H1 (cell line): Measurements from ENCODE around the gene C21orf91. TPM values are rescaled to one million over a fixed set of nuclear protein-coding genes. Genes with fewer than 3 reads are reported as not detected.

Source experiments
- CTCF ChIA-PET: fragments of 300-600 bp; sonication (Branson Sonifier 250); formaldehyde crosslinking; loops from one replicate; lab custom pipeline; 2021; ENCODE audit not compliant: partially characterized antibody; lab: Charles Lee
- POLR2A ChIA-PET: fragments of 300-600 bp; sonication (Branson Sonifier 250); formaldehyde crosslinking; loops from one replicate; lab custom pipeline; 2021; ENCODE audit warnings: inconsistent platforms; ENCODE audit not compliant: partially characterized antibody; lab: Charles Lee
- DNase-seq, 2 experiments: peaks; one replicate each; pipeline versions ENCODE4 v3.0.0 to v3.0.0-alpha.2; 2010 to 2022; ENCODE audit warnings: low spot score in 2 of 2, low read depth in 1 of 2, mixed read lengths in 1 of 2
- FAIRE-seq: peaks from 2 replicates; lab custom pipeline; 2011; peaks lifted over from hg19 to GRCh38; lab: Jason Lieb, UNC
- H2AFZ ChIP-seq: 2 replicates; pipeline ENCODE4 v1.8.1; 2012; ENCODE audit warnings: low read length, inconsistent platforms
- H2AK5ac ChIP-seq: 2 replicates; pipeline ENCODE4 v1.6.1; 2013; ENCODE audit warnings: low read depth, low read length
- H2BK120ac ChIP-seq: replicated peaks from 2 replicates; pipeline ENCODE3; 2013; ENCODE audit warnings: low read depth, low read length, inconsistent platforms
- H2BK12ac ChIP-seq: 2 replicates; pipeline ENCODE4 v1.6.1; 2013; ENCODE audit warnings: low read depth, low read length
- H2BK15ac ChIP-seq: 2 replicates; pipeline ENCODE4 v1.6.1; 2013; ENCODE audit warnings: low read length
- H2BK20ac ChIP-seq: 2 replicates; pipeline ENCODE4 v1.6.1; 2013; ENCODE audit warnings: low read length
- H2BK5ac ChIP-seq: 2 replicates; pipeline ENCODE4 v1.6.1; 2013; ENCODE audit warnings: low read depth, low read length
- H3K14ac ChIP-seq: 2 replicates; pipeline ENCODE4 v1.6.1; 2013; ENCODE audit warnings: inconsistent platforms; ENCODE audit not compliant: insufficient read length
- H3K18ac ChIP-seq: 2 replicates; pipeline ENCODE4 v1.6.1; 2013; ENCODE audit warnings: low read length; ENCODE audit errors: extremely low read depth
- H3K23ac ChIP-seq: 2 replicates; pipeline ENCODE4 v1.6.1; 2013; ENCODE audit warnings: inconsistent platforms; ENCODE audit not compliant: insufficient read length
- H3K23me2 ChIP-seq: 2 replicates; pipeline ENCODE4 v1.6.1; 2013; ENCODE audit warnings: low read depth, low read length
- H3K27ac ChIP-seq: 2 replicates; pipeline ENCODE4 v1.6.1; 2011; ENCODE audit warnings: low read depth, low read length, inconsistent platforms
- H3K27me3 ChIP-seq, 4 experiments: replicated peaks in 1 of 4; 1 replicate in 1 of 4; 2 replicates in 3 of 4; pipeline versions ENCODE4 v1.6.1 to v1.8.1; 2011 to 2013; ENCODE audit warnings: low read length in 3 of 4, mild to moderate bottlenecking in 3 of 4, inconsistent platforms in 2 of 4, mixed read lengths in 2 of 4, moderate library complexity in 1 of 4; ENCODE audit not compliant: control insufficient read depth in 3 of 4, insufficient read depth in 3 of 4; ENCODE audit errors: extremely low read depth in 1 of 4
- H3K36me3 ChIP-seq, 4 experiments: 2 replicates each; pipeline versions ENCODE4 v1.6.1 to v1.8.1; 2011 to 2013; ENCODE audit warnings: mild to moderate bottlenecking in 4 of 4, low read length in 3 of 4, moderate library complexity in 2 of 4, control low read depth in 1 of 4, inconsistent platforms in 1 of 4; ENCODE audit not compliant: insufficient read depth in 4 of 4, control insufficient read depth in 2 of 4
- H3K4ac ChIP-seq: replicated peaks from 2 replicates; pipeline ENCODE3; 2013; ENCODE audit warnings: low read length, low read depth, mixed read lengths, inconsistent platforms; ENCODE audit not compliant: insufficient read length
- H3K4me1 ChIP-seq, 4 experiments: replicated peaks in 1 of 4; 1 replicate in 1 of 4; 2 replicates in 3 of 4; pipeline versions ENCODE4 v1.6.1 to v1.8.1; 2011 to 2013; ENCODE audit warnings: low read length in 3 of 4, inconsistent platforms in 2 of 4, mixed read lengths in 1 of 4; ENCODE audit not compliant: insufficient read depth in 4 of 4, control insufficient read depth in 3 of 4
- H3K4me2 ChIP-seq, 2 experiments: 2 replicates each; pipeline versions ENCODE4 v1.6.1 to v1.8.1; 2011 to 2013; ENCODE audit warnings: low read depth in 2 of 2, low read length in 2 of 2, control low read depth in 1 of 2, inconsistent platforms in 1 of 2, mild to moderate bottlenecking in 1 of 2; ENCODE audit not compliant: insufficient read depth in 1 of 2
- H3K4me3 ChIP-seq, 4 experiments: fragments of 200-600, 300-600 bp in 1 of 4; sonication (generic), shearing (Covaris generic), sonication (Bioruptor Twin) in 1 of 4; 2 replicates each; pipeline versions ENCODE4 v1.5.1 to v1.8.1; 2011 to 2016; ENCODE audit warnings: low read length in 4 of 4, low read depth in 3 of 4, control low read depth in 2 of 4, inconsistent platforms in 2 of 4, mild to moderate bottlenecking in 2 of 4, mixed read lengths in 1 of 4, moderate library complexity in 1 of 4; ENCODE audit not compliant: insufficient read depth in 2 of 4; ENCODE audit errors: extremely low read depth in 1 of 4
- H3K56ac ChIP-seq: replicated peaks from 2 replicates; pipeline ENCODE3; 2013; ENCODE audit warnings: low read depth, mild to moderate bottlenecking, mixed read lengths, low read length, inconsistent platforms; ENCODE audit not compliant: insufficient read length
- H3K79me1 ChIP-seq: 2 replicates; pipeline ENCODE4 v1.6.1; 2013; ENCODE audit warnings: low read depth, low read length, control low read depth
- H3K79me2 ChIP-seq, 2 experiments: 2 replicates each; pipeline versions ENCODE4 v1.6.1 to v1.8.1; 2012 to 2013; ENCODE audit warnings: low read length in 2 of 2, mild to moderate bottlenecking in 2 of 2, inconsistent platforms in 1 of 2; ENCODE audit not compliant: insufficient read depth in 2 of 2, control insufficient read depth in 1 of 2
- H3K9ac ChIP-seq, 4 experiments: replicated peaks in 1 of 4; 1 replicate in 1 of 4; 2 replicates in 3 of 4; pipeline versions ENCODE4 v1.6.1 to v1.8.1; 2011 to 2013; ENCODE audit warnings: low read depth in 3 of 4, low read length in 3 of 4, control low read depth in 2 of 4, mild to moderate bottlenecking in 2 of 4, moderate library complexity in 2 of 4, inconsistent platforms in 1 of 4; ENCODE audit errors: extremely low read depth in 1 of 4
- H3K9me3 ChIP-seq, 2 experiments: 2 replicates each; pipeline versions ENCODE4 v1.6.1 to v1.8.1; 2012 to 2013; ENCODE audit warnings: mild to moderate bottlenecking in 2 of 2, moderate library complexity in 2 of 2, control low read depth in 1 of 2, inconsistent platforms in 1 of 2, low read depth in 1 of 2, low read length in 1 of 2, mixed read lengths in 1 of 2; ENCODE audit not compliant: insufficient read depth in 2 of 2
- H4K20me1 ChIP-seq, 2 experiments: replicated peaks in 1 of 2; 2 replicates each; pipeline versions ENCODE3 to v1.8.1; 2011 to 2013; ENCODE audit warnings: inconsistent platforms in 2 of 2, low read length in 2 of 2, mild to moderate bottlenecking in 1 of 2; ENCODE audit not compliant: insufficient read depth in 2 of 2, control insufficient read depth in 1 of 2
- H4K5ac ChIP-seq: 2 replicates; pipeline ENCODE4 v1.6.1; 2013; ENCODE audit warnings: low read length, low read depth, mixed read lengths, inconsistent platforms; ENCODE audit not compliant: insufficient read length
- H4K8ac ChIP-seq: 2 replicates; pipeline ENCODE4 v1.8.0; 2013; ENCODE audit warnings: mild to moderate bottlenecking, moderate library complexity, low read length, inconsistent platforms; ENCODE audit not compliant: insufficient read depth; ENCODE audit errors: extremely low read depth
- H4K91ac ChIP-seq: replicated peaks from 2 replicates; pipeline ENCODE3; 2013; ENCODE audit warnings: low read length, mixed read lengths, inconsistent platforms; ENCODE audit not compliant: insufficient read length
- JUND ChIP-seq: IDR thresholded peaks from 2 replicates; pipeline ENCODE4 v1.6.1; 2011; ENCODE audit warnings: mild to moderate bottlenecking, improper control_type of control experiment, low read length
- WGBS, 2 experiments: shearing (Covaris generic) in 1 of 2; methylation state at CpG; one replicate each; pipeline versions ENCODE4 v1.1.6 to v1.1.7; 2013 to 2015; ENCODE audit warnings: low lambda C conversion rate in 2 of 2, mixed read lengths in 2 of 2, inconsistent platforms in 1 of 2, low coverage in 1 of 2, missing lambda C conversion rate in 1 of 2; ENCODE audit not compliant: insufficient replicate concordance in 2 of 2, insufficient coverage in 1 of 2, insufficient read length in 1 of 2; ENCODE audit errors: extremely low coverage in 1 of 2, missing lambda C conversion rate in 1 of 2; 5-methylcytosine and 5-hydroxymethylcytosine counted together
- polyA plus RNA-seq, 7 experiments: library from polyadenylated mRNA; depleted of rRNA in 3 of 7; stranded (reverse) in 5 of 7; unstranded in 2 of 7; fragments of >200 nt in 5 of 7; fragments of 200-250 nt in 2 of 7; gene quantifications; 1 replicate in 5 of 7; 2 replicates in 1 of 7; 4 replicates in 1 of 7; pipeline versions ENCODE4 v1.2.1 to v1.2.3, GENCODE V29; 2011 to 2013; ENCODE audit warnings: missing spikeins in 2 of 7, mixed read lengths in 2 of 7
- total RNA-seq: library from RNA; stranded (reverse); fragmentation: NEBNext Ultra II Directional; extraction: Animal tissue kit (Norgen Biotek cat#: 25700); gene quantifications from 2 replicates; pipeline ENCODE4 v1.2.1, GENCODE V29; 2021

The C21orf91 gene
- total and polyA plus RNA-seq, 2 of the 8 experiments (the other 6 are each of a cell fraction or from before 2014, with no cell fraction given): 4.9 to 33.6 TPM

DNA sequence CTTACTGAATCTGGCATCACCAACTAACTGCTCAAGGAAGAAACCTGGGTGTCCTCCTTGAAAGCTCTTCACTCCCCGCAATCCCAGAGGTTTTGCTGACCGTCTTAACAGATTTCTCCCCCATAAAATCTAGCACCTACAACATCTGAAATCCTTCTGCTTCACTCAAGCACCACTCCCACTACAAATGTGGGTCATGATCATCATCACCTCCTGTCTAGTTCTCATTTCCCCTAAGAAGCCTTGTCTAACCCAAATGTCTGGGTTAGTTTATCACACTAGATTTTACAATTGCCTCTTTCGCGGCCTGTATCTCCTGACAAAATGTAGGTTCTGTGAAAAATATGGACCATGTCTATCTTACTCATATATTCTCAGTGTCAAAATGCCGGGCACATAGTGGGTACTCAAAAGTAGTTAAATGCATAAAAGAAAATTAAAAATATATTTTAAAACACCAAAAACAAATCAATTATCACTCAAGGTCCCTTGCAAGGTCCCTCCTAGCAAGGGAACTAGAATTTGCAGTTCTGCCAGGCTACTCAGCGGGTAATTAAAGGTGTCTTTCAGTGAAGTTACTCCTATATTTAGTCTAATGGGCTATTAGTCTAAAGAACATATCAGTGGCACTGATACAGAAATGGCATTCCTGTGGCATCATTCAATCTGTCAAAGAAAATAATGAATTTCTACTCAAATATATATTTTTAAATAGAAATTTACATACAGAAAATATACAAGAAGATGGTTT lies 19.6 kb downstream of the C21orf91 start:
- POLR2A ChIA-PET: interaction anchor here (1.1 to 1.7 kb wide), 3 partner anchors 9 to 17 kb away, joined by 5 read pairs; no protein-coding TSS in a partner anchor
- Histone ChIP-seq H3K18ac (no peak overlapping the region), H3K14ac (no peak overlapping the region), H3K36me3 (peaks cover 0 to 25% (median 16%) of the 10 kb centered on the region in 4 experiments; a peak in 6 of 8 replicates), H2BK15ac (no peak overlapping the region), H4K91ac (no peak overlapping the region), H4K8ac (no peak overlapping the region), H2AK5ac (no peak overlapping the region), H3K4me3 (no peak overlapping the region), H3K23me2 (no peaks in the 10 kb centered on the region), H3K4me1 (no peaks in the 10 kb centered on the region), H4K5ac (no peak overlapping the region), H3K56ac (no peak overlapping the region), H3K79me1 (no peaks in the 10 kb centered on the region), H2BK20ac (no peak overlapping the region), H3K9ac (no peak overlapping the region), H3K4me2 (no peak overlapping the region), H3K27me3 (no peaks in the 10 kb centered on the region), H3K9me3 (no peaks in the 10 kb centered on the region; a peak in 1 of 4 replicates), H3K27ac (no peak overlapping the region), H2BK120ac (no peak overlapping the region), H2AFZ (no peak overlapping the region), H2BK5ac (no peak overlapping the region), H2BK12ac (no peak overlapping the region), H4K20me1 (peaks cover 0 to 2% of the 10 kb centered on the region in 2 experiments), H3K23ac (no peak overlapping the region), H3K4ac (no peak overlapping the region), H3K79me2 (peaks cover 0 to 25% of the 10 kb centered on the region in 2 experiments; a peak in 2 of 4 replicates)
- DNase-seq (no peak), FAIRE-seq (no peak)
- CTCF ChIA-PET: interaction anchor here (0.6 to 1.7 kb wide), 5 partner anchors 28 to 123 kb away, joined by 3 to 4 read pairs (median 3); no protein-coding TSS in a partner anchor
- 91% methylated on average over 6 of the region's 6 CpGs; no CpG with 5 or more reads in 1 of the 2 experiments for WGBS, 2 experiments
- no peak for TF ChIP-seq JUND
